B cell (primary cell): ENCODE data around the gene MAP3K7. TPM values are rescaled to one million over a fixed set of nuclear protein-coding genes. Genes with fewer than 3 reads are reported as not detected.

Experiments used
- ATAC-seq: fragments of 200-7000 bp; cut with Tn5 transposase; one replicate; pipeline ENCODE4 v1.10.0; 2021; ENCODE audit warnings: low read depth, mild to moderate bottlenecking, moderate number of reproducible peaks, moderate library complexity
- CTCF ChIA-PET: fragments of 350-600 bp; sonication (Branson Sonifier 250); formaldehyde crosslinking; loops from one replicate; lab custom pipeline; 2021; ENCODE audit warnings: antibody characterized with exemption, inconsistent platforms; lab: Charles Lee
- POLR2A ChIA-PET: fragments of 350-600 bp; sonication (Branson Sonifier 250); formaldehyde crosslinking; loops from one replicate; lab custom pipeline; 2021; ENCODE audit warnings: antibody characterized with exemption; lab: Charles Lee
- DNase-seq: peaks from one replicate; pipeline ENCODE4 v3.0.0; 2013
- H2AFZ ChIP-seq: 2 replicates; pipeline ENCODE4 v1.6.1; 2012; ENCODE audit warnings: mild to moderate bottlenecking, low read depth, low read length; ENCODE audit not compliant: insufficient read depth, poor library complexity, severe bottlenecking
- H3K27ac ChIP-seq, 2 donors: 1 replicate in 1 of 2; 2 replicates in 1 of 2; pipeline ENCODE4 v1.5.1; 2012 to 2013; ENCODE audit warnings: low read length in 2 of 2, mild to moderate bottlenecking in 2 of 2, moderate library complexity in 1 of 2
- H3K27me3 ChIP-seq, 4 experiments: fragments of 200-600 bp in 1 of 4; sonication (generic) in 1 of 4; replicated peaks in 1 of 4; 1 replicate in 2 of 4; 2 replicates in 2 of 4; pipeline versions ENCODE4 v1.6.1 to v1.7.0; 2013 to 2016; ENCODE audit warnings: low read length in 3 of 4, mild to moderate bottlenecking in 2 of 4, mixed read lengths in 1 of 4, moderate library complexity in 1 of 4; ENCODE audit not compliant: insufficient read depth in 4 of 4, control insufficient read depth in 3 of 4; ENCODE audit errors: control extremely low read depth in 1 of 4
- H3K36me3 ChIP-seq, 2 experiments: replicated peaks in 1 of 2; 1 replicate in 1 of 2; 2 replicates in 1 of 2; pipeline versions ENCODE4 v1.6.1 to v1.7.1; 2013; ENCODE audit warnings: low read length in 1 of 2; ENCODE audit not compliant: insufficient read depth in 2 of 2, control insufficient read depth in 1 of 2; ENCODE audit errors: control extremely low read depth in 1 of 2, extremely low read depth in 1 of 2
- H3K4me1 ChIP-seq, 2 donors: fragments of 200-600 bp in 1 of 2; sonication (generic) in 1 of 2; 1 replicate in 1 of 2; 2 replicates in 1 of 2; pipeline versions ENCODE4 v1.5.1 to v1.6.1; 2013 to 2017; ENCODE audit warnings: low read length in 2 of 2; ENCODE audit not compliant: control insufficient read depth in 2 of 2, insufficient read depth in 2 of 2
- H3K4me2 ChIP-seq: replicated peaks from 2 replicates; pipeline ENCODE3; 2012; ENCODE audit warnings: mild to moderate bottlenecking, low read depth, low read length; ENCODE audit not compliant: poor library complexity, severe bottlenecking
- H3K4me3 ChIP-seq, 5 experiments: fragments of 200-600 bp in 1 of 5; sonication (generic) in 1 of 5; 1 replicate in 3 of 5; 2 replicates in 2 of 5; pipeline versions ENCODE4 v1.5.1 to v1.7.0; 2011 to 2016; ENCODE audit warnings: low read length in 4 of 5, mild to moderate bottlenecking in 4 of 5, low read depth in 2 of 5, control low read depth in 1 of 5, moderate library complexity in 1 of 5; ENCODE audit not compliant: insufficient read depth in 1 of 5; ENCODE audit errors: control extremely low read depth in 1 of 5, extremely low read depth in 1 of 5
- H3K79me2 ChIP-seq: fragments of 200-600 bp; sonication (generic); one replicate; pipeline ENCODE4 v1.6.0; 2016; ENCODE audit warnings: low read length; ENCODE audit not compliant: control insufficient read depth, insufficient read depth
- H3K9ac ChIP-seq: fragments of 200-600 bp; sonication (generic); 2 replicates; pipeline ENCODE4 v1.6.1; 2017; ENCODE audit warnings: mild to moderate bottlenecking, low read length, moderate library complexity
- H3K9me3 ChIP-seq, 3 donors: one replicate each; pipeline versions ENCODE4 v1.6.1 to v1.7.1; 2013; ENCODE audit warnings: low read length in 2 of 3; ENCODE audit not compliant: control insufficient read depth in 2 of 3, insufficient read depth in 1 of 3; ENCODE audit errors: control extremely low read depth in 1 of 3
- H4K20me1 ChIP-seq: 2 replicates; pipeline ENCODE4 v1.6.0; 2012; ENCODE audit warnings: mild to moderate bottlenecking, low read length; ENCODE audit not compliant: insufficient read depth, control insufficient read depth, poor library complexity, severe bottlenecking
- H3K27ac Mint-ChIP-seq: one replicate; pipeline ENCODE4 v1.8.0; 2021; ENCODE audit warnings: mixed read lengths
- H3K27me3 Mint-ChIP-seq: one replicate; pipeline ENCODE4 v1.8.0; 2021; ENCODE audit warnings: mixed read lengths
- H3K4me1 Mint-ChIP-seq: one replicate; pipeline ENCODE4 v1.8.0; 2021; ENCODE audit warnings: mixed read lengths
- H3K4me3 Mint-ChIP-seq: one replicate; pipeline ENCODE4 v1.8.0; 2021; ENCODE audit warnings: mixed read lengths
- H3K9me3 Mint-ChIP-seq: one replicate; pipeline ENCODE4 v1.8.0; 2022; ENCODE audit warnings: mixed read lengths; ENCODE audit not compliant: insufficient read depth
- CTCF ChIP-seq: fragments of 200-600 bp; IDR thresholded peaks from one replicate; pipeline ENCODE4 v1.8.0; 2022; ENCODE audit warnings: antibody characterized with exemption, mild to moderate bottlenecking
- EZH2 ChIP-seq: IDR thresholded peaks from 2 replicates; pipeline ENCODE4 v1.6.1; 2012; ENCODE audit warnings: borderline replicate concordance, low read depth, mild to moderate bottlenecking, moderate library complexity, low read length; ENCODE audit not compliant: insufficient read depth, poor library complexity, severe bottlenecking
- WGBS: methylation state at CpG from one replicate; pipeline ENCODE4 v1.1.5; 2013; ENCODE audit warnings: missing lambda C conversion rate; ENCODE audit not compliant: insufficient coverage; 5-methylcytosine and 5-hydroxymethylcytosine counted together
- intact Hi-C: fragments of 100-400 bp; cut with micrococcal nuclease; formaldehyde crosslinking; loops from one replicate; pipeline ENCODE4 v1.10.0; 2022
- polyA plus RNA-seq: library from polyadenylated mRNA; depleted of rRNA; stranded (reverse); fragments of >200 nt; gene quantifications from 2 replicates; pipeline ENCODE4 v1.2.3, GENCODE V29; 2012
- total RNA-seq, 2 donors: library from RNA; stranded (reverse); fragments of 120-200 nt in 1 of 2; gene quantifications; 1 replicate in 1 of 2; 2 replicates in 1 of 2; pipeline versions ENCODE4 v1.2.3 to v1.2.4, GENCODE V29; 2013 to 2022

MAP3K7 gene
- total and polyA plus RNA-seq, 2 donors (not counting 1 experiment from before 2014, with no cell fraction given): 15.0 to 32.8 TPM

DNA sequence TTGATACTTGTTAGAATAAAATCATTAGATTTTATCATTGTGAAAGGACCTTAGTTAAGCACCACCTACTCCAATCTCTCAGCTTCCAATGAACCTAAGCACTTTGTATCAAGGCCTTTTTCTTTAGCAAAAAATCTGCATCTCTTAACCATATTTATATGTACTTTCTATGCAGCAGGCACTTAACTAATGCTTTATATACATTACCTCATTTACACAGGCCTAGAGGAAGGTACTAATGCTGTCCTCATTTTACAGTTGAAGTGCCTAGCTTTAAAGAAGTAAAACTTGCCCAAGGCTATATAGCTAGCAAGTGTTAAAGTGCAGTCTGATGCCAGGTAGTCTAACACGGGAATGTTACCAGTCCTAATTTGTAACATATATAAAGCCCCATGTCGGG lies 14.0 kb downstream of the MAP3K7 start:
- Mint-ChIP-seq H3K27ac (no peak overlapping the region), H3K4me3 (no peak overlapping the region), H3K9me3 (no peaks in the 10 kb centered on the region), H3K27me3 (no peaks in the 10 kb centered on the region), H3K4me1 (peaks cover 12% of the 10 kb centered on the region)
- ChIA-PET POLR2A (interaction anchor here (0.5 kb wide), 1 partner anchor 45 kb away, joined by 3 read pairs; no protein-coding TSS in a partner anchor), CTCF (no interaction called here)
- Histone ChIP-seq H3K9ac (no peak overlapping the region), H3K27me3 (no peaks in the 10 kb centered on the region), H3K4me3 (no peak overlapping the region), H4K20me1 (peaks cover 28% of the 10 kb centered on the region), H3K9me3 (no peaks in the 10 kb centered on the region), H3K79me2 (peaks cover 31% of the 10 kb centered on the region), H3K27ac (no peak overlapping the region), H2AFZ (no peak overlapping the region), H3K4me2 (no peak overlapping the region), H3K4me1 (peaks cover 0 to 4% of the 10 kb centered on the region in 2 donors), H3K36me3 (peaks cover 4 to 15% of the 10 kb centered on the region in 2 experiments)
- intact Hi-C loops: no loop called here
- no CpG with 5 or more reads among the region's 2 CpGs for WGBS
- DNase-seq: no peak
- no peak for TF ChIP-seq CTCF
- TF ChIP-seq EZH2: no peak
- ATAC-seq: no peak

DNA sequence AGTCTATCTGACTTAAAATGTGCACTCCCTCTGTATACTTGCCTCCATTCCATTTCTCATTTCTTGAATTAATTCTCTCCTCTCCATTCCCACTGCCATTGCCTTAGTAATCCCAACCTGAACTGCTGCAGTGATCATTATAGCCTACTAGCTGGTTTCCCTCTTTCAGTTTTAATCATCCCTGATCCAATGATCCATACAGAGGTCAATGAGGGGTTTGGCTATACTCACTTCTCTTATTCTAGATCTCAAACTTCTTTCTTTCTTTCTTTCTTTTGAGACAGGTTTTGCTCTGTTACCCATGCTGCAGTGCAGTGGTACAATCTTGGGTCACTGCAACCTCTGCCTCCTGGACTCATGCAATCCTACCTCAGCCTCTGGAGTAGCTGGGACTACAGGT lies 17.6 kb downstream of the MAP3K7 start:
- H3K9me3 Mint-ChIP-seq: no peaks in the 10 kb centered on the region

More for the DNA sequence above, 17.6 kb downstream of the MAP3K7 start:
- no peak for DNase-seq
- Mint-ChIP-seq H3K27ac (no peak overlapping the region), H3K4me3 (no peak overlapping the region), H3K4me1 (peaks cover 18% of the 10 kb centered on the region), H3K27me3 (no peaks in the 10 kb centered on the region)
- no peaks in the 10 kb centered on the region for H3K4me1 ChIP-seq
- ChIA-PET POLR2A (no interaction called here), CTCF (no interaction called here)
- peaks cover 4% of the 10 kb centered on the region for H3K79me2 ChIP-seq
- H3K4me2 ChIP-seq: no peak overlapping the region
- H3K4me3 ChIP-seq: no peak overlapping the region
- H3K9me3 ChIP-seq: no peaks in the 10 kb centered on the region
- peaks cover 4 to 10% of the 10 kb centered on the region in 2 experiments for H3K36me3 ChIP-seq
- H3K27ac ChIP-seq: no peak overlapping the region
- intact Hi-C loops: no loop called here
- no peak for ATAC-seq
- TF ChIP-seq CTCF (no peak), EZH2 (no peak)
- H4K20me1 ChIP-seq: no peaks in the 10 kb centered on the region
- H3K27me3 ChIP-seq: no peaks in the 10 kb centered on the region
- H3K9ac ChIP-seq: no peak overlapping the region
- H2AFZ ChIP-seq: no peak overlapping the region
